DOHH2 (cell line): ENCODE data around the gene KLHDC8A.

Experiments
- EZH2phosphoT487 ChIP-seq: fragments of 200-600 bp; sonication (generic); IDR thresholded peaks from 2 replicates; pipeline ENCODE4 v1.6.1; 2017; ENCODE audit warnings: borderline replicate concordance, mild to moderate bottlenecking, antibody characterized with exemption, low read length, moderate library complexity, mixed read lengths
- TF ChIP-seq, protein P1 (sequence below): fragments of 200-600 bp; sonication (generic); IDR thresholded peaks from one replicate; pipeline ENCODE4 v1.5.1; 2014; ENCODE audit warnings: antibody characterized with exemption, mild to moderate bottlenecking, low read depth, low read length; ENCODE audit not compliant: poor library complexity, severe bottlenecking

- TF ChIP-seq, protein P1, sequence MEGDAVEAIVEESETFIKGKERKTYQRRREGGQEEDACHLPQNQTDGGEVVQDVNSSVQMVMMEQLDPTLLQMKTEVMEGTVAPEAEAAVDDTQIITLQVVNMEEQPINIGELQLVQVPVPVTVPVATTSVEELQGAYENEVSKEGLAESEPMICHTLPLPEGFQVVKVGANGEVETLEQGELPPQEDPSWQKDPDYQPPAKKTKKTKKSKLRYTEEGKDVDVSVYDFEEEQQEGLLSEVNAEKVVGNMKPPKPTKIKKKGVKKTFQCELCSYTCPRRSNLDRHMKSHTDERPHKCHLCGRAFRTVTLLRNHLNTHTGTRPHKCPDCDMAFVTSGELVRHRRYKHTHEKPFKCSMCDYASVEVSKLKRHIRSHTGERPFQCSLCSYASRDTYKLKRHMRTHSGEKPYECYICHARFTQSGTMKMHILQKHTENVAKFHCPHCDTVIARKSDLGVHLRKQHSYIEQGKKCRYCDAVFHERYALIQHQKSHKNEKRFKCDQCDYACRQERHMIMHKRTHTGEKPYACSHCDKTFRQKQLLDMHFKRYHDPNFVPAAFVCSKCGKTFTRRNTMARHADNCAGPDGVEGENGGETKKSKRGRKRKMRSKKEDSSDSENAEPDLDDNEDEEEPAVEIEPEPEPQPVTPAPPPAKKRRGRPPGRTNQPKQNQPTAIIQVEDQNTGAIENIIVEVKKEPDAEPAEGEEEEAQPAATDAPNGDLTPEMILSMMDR = no peak
- no peak for TF ChIP-seq EZH2phosphoT487
Measured at GRCh38 chr1:205353612-205354011, 3.1 kb downstream of the KLHDC8A start.
